Astrocyte of the spinal cord (primary cell): Measurements from ENCODE around the gene MACF1.
A peak's percentile ranks its signal among the peaks of the same experiment; 100 is the strongest.

Source experiments
- DNase-seq: peaks from one replicate; pipeline ENCODE4 v3.0.0; 2011; ENCODE audit warnings: low read depth, low spot score
- H3K4me3 ChIP-seq: 2 replicates; pipeline ENCODE4 v1.5.1; 2011; ENCODE audit warnings: low read depth, mild to moderate bottlenecking, low read length, moderate library complexity
- in situ Hi-C: cut with HindIII; loops from 2 replicates; pipeline ENCODE4 v1.10.0; 2017; ENCODE audit warnings: low sequenced_read_pairs
- TF ChIP-seq, protein P1 (sequence below): IDR thresholded peaks from 2 replicates; pipeline ENCODE4 v1.5.1; 2012; ENCODE audit warnings: low read depth, mild to moderate bottlenecking, low read length, inconsistent platforms

The MACF1 gene

DNA sequence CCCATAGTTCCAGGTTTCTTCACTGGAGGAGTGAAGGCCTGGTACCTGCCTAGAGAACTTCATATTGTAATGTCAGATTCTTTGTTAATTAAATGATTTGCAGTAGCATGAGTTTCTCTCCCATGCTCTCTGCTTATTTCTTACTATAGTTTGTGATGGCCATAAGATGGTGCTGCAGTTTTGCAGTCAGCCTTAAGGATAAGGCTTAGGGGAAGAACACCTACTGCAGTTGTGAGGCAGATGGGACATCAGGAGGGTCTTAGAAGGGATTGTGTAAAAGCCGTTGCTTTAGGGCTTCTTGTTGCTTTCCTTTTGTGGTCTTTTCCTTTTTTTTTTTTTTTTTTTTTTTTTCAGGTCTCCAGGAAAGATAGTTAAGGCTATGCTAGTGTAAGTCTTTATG lies 61.8 kb downstream of the MACF1 start:
- in situ Hi-C loops = no loop called here
- TF ChIP-seq, protein P1, sequence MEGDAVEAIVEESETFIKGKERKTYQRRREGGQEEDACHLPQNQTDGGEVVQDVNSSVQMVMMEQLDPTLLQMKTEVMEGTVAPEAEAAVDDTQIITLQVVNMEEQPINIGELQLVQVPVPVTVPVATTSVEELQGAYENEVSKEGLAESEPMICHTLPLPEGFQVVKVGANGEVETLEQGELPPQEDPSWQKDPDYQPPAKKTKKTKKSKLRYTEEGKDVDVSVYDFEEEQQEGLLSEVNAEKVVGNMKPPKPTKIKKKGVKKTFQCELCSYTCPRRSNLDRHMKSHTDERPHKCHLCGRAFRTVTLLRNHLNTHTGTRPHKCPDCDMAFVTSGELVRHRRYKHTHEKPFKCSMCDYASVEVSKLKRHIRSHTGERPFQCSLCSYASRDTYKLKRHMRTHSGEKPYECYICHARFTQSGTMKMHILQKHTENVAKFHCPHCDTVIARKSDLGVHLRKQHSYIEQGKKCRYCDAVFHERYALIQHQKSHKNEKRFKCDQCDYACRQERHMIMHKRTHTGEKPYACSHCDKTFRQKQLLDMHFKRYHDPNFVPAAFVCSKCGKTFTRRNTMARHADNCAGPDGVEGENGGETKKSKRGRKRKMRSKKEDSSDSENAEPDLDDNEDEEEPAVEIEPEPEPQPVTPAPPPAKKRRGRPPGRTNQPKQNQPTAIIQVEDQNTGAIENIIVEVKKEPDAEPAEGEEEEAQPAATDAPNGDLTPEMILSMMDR = peak; percentile 12
- H3K4me3 ChIP-seq = no peak overlapping the region
- no peak for DNase-seq

DNA sequence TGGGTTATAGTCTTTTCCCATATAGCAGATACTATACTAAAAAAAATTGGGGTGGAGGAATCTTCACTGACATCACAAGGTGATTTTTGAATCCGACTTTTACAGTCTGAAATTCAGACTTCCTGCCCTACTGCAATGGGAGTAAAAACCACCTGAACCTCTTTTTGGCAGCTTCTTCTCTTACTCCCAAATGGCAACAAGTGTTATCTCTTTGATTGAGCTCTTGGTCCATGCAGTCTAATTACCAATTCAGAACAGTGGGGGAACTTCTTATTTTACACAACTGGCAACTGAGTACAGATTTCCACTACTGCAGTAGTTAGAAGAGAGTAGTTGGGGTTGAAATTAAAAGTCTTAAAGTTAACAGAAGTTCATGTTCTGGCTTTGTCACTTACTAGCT lies 62.3 kb downstream of the MACF1 start:
- no peak for DNase-seq
- TF ChIP-seq, protein P1 = no peak
- H3K4me3 ChIP-seq = no peak overlapping the region
- in situ Hi-C loops = no loop called here

DNA sequence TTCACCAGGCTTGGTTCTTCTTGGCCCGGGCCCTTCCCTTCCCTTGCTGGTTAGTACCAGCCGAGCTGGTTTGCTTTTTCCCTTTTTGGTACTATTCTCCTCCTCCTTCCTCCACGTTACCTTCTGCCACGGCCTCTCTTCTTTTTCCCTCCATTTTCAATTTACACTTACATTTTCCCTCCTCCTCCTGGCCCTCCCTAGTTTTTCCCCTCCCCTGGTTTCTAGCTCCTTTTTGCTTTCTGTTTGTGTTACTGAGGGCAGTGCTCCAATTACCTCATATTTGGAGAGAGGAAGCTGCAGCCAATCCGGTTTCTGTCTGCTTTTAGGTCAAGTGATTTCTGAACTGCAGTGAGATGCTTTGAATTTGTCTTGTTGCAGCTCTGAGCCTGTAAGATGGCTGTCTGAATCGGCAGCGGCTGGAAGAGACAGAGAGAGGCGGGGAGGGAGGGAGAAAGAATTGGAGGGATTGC lies 63.7 kb downstream of the MACF1 start:
- in situ Hi-C loops = no loop called here
- peak; percentile 88 for DNase-seq
- TF ChIP-seq, protein P1 = no peak
- H3K4me3 ChIP-seq = peak overlapping the region; percentile 24

DNA sequence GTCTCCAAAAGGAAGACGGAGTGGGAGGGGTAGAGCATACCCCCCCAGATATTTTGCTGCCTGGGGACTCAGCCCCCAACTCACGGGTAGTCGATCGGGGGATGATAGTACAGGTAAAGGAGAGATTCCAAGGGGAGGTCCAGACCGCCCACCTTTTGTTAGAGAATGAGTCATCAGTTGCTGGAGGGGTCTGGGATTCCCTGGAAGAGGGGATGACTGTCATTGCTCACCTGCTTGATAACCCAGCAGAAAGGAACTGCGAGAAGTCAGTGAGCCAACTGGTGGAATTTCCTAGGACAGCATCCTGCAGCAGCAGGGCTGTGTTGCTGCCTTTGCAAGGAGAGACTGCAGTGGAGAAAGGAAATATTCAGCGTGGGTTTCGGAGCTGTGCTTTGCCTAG lies 64.4 kb downstream of the MACF1 start:
- DNase-seq = no peak
- peak overlapping the region; percentile 24 for H3K4me3 ChIP-seq
- in situ Hi-C loops = no loop called here
- TF ChIP-seq, protein P1 = no peak

DNA sequence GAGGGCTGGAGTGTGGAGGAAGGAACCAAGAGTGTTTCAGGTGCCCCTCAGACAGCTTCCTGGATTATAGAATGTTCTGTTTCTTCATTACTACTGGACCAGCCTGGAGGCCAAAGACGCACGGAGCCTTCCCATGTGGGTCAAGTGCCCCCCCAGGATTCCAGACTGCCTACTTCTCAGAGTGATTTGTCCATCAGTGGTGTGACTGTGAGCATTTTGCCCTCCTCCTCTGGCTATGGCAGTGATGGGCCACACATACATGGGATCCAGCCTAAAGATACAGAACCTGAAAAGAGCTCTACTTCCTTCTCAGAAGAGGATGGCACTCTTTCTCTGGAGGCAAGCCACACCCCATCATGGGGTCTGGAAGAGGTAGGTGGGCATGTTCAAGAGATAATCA lies 64.9 kb downstream of the MACF1 start:
- in situ Hi-C loops = no loop called here
- TF ChIP-seq, protein P1 = no peak
- H3K4me3 ChIP-seq = peak overlapping the region; percentile 4
- no peak for DNase-seq

DNA sequence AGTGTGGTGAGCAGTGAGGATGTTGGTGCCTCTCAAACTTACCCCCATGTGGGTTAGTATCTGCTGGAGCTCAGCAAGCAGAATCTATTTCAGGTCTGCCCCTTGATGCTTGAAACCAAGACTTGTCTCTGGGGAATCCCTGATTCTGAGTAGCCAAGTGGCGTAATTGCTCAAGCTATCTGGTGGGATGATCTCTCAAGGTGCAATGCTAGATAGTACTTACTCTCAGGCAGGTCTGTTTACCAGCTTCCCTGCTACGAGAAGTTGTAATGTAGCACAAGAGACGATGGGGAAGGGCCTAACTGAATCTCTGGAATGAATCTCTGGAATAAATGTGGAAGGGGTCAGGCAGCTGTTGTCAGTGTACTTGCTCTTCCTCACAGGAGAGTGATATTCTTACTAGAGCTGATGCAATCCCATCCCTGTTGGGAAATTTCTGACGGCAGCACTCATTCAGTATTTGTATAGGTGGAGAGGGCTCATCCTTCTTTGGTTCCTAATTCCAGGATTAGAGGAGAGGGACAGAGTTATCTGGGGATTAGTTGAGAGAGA lies 65.4 kb downstream of the MACF1 start:
- in situ Hi-C loops = no loop called here
- H3K4me3 ChIP-seq = peak overlapping the region; percentile 12
- TF ChIP-seq, protein P1 = no peak
- DNase-seq = peak; percentile 47

DNA sequence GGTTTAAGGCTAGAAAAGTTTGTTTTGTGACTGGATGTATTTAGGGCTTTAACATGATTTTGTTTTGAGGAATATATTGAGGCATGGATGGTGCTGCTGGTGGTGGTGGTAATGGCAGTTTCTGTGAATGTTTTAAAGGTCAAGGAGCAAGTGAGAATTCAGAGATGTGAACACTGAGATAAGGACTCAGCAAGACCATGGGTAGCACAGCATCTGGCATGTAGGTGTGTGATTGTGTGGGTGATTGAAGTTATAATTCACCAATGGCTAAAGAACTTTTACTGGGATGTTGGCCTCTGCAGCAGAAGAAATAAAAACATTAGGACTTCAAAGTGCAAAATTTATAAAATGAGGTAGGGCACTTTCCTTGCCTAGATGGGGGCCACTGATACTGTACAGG lies 65.9 kb downstream of the MACF1 start:
- in situ Hi-C loops = no loop called here
- TF ChIP-seq, protein P1 = no peak
- no peak for DNase-seq
- H3K4me3 ChIP-seq = peak overlapping the region; percentile 12
